Measurements from ENCODE around the gene NOL7. TPM values are rescaled to one million over a fixed set of nuclear protein-coding genes. Genes with fewer than 3 reads are reported as not detected.

The NOL7 gene
- total and polyA plus RNA-seq, 7 experiments from 2014 or later = 49.1 to 145 (median 65.0) TPM

DNA sequence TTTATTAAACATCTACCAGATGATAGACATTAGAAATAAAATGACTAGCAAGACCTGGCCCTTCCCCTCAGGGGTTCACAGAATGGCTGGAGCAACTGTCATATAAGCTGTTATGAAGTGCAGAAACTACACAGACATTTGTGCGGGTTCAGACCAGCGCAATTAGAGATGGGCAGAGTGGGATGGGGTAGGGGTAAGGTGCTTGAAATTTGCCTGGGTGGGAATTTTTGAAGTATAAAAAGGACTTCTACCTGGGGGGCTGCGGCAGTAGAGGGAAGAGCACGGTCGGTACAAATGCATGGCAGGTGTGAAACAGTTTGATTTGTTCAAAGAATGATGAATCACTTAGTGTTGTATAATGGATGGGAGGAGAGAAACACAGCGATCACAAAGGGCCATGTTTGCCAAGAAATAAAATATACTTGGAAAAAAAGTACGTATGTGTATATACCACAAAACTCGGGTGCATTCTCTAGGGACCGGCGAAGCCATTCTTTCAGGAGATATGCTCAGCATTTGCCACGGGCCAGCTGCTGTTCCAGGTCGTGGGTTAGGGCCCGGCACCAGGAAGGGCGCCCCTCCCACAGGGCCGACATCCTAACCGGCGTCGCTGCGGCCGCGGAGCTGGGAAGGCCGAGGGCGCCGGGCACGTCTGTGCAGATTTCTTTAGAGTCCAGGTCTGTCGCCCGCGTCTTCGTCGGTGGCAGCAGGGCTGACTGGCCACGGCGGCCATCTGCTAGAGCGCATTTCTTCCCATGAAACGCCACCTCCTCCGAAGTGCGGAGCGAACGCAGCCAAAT lies 809 bp upstream of the NOL7 start:
- Mint-ChIP-seq H3K4me1 (peaks cover 25 to 55% (median 47%) of the 10 kb centered on the region in 7 donors), H3K9me3 (peaks cover 0 to 4% (median 0%) of the 10 kb centered on the region in 11 donors), H3K27me3 (peaks cover 0 to 2% (median 0%) of the 10 kb centered on the region in 5 donors), H3K27ac (peak overlapping the region; percentile 85 to 97 (median 94)), H3K4me3 (peak overlapping the region; percentile 82 to 98 (median 94)), H3K36me3 (peaks cover 6 to 18% (median 13%) of the 10 kb centered on the region in 5 donors)
- intact Hi-C loops (cut with micrococcal nuclease) = loop anchor here (2.0 to 10.0 kb wide), 3 partner anchors 128 to 160 kb away; partner anchors contain the start of gene GFOD1 (in 2 of the 2)
- ChIA-PET POLR2A (interaction anchor here (0.6 to 5.3 kb wide), 37 partner anchors 9 to 460 kb away, joined by 3 to 101 read pairs (median 4); partner anchors contain the start of genes RANBP9, SIRT5 and TBC1D7), CTCF (interaction anchor here (1.0 to 4.5 kb wide), 8 partner anchors 10 to 200 kb away, joined by 3 to 26 read pairs (median 5); partner anchors contain the start of genes MCUR1, RANBP9 and SIRT5)
- DNase-seq = peak in 1 of 9 donors; percentile 51
- peak overlapping the region; percentile 81 for H3K27ac ChIP-seq (ENCODE audit: low read depth, low read length)
- ATAC-seq = peak; percentile 4
- peaks cover 8 to 26% of the 10 kb centered on the region in 2 donors for H3K4me1 ChIP-seq (ENCODE audit: control insufficient read depth in 2 of 2, insufficient read depth in 2 of 2, low read length in 2 of 2)
- peak overlapping the region; percentile 85 for H3K4me3 ChIP-seq (ENCODE audit: low read length)
- no peaks in the 10 kb centered on the region for H3K9me3 ChIP-seq (ENCODE audit: control insufficient read depth in 2 of 3, low read length in 3 of 3)
- H3K27me3 ChIP-seq (ENCODE audit: control insufficient read depth in 2 of 2, insufficient read depth in 2 of 2, low read length in 2 of 2) = no peaks in the 10 kb centered on the region
- H3K36me3 ChIP-seq (ENCODE audit: control insufficient read depth in 2 of 3, insufficient read depth in 3 of 3, low read length in 3 of 3) = peaks cover 12 to 29% (median 16%) of the 10 kb centered on the region in 3 experiments

DNA sequence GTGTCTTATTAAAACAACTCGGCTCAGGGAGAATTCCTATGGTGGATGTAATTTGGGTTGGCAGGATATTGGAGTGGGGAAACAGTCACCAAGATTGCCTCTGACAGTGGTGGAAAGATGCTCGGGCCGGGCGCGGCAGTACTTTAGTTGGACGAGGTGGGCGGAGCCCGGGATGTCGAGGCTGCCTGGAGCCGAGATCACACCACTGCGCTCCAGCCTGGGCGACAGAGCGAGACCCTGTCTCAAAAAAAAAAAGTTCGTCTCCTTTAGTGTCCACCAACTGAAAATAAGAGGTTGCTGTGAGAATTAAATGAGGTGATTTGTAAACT lies 621 bp downstream of the NOL7 start:
- ATAC-seq (peak; percentile 14), DNase-seq (peak in 2 of 9 donors; percentile 49 to 53)
- ChIA-PET POLR2A (interaction anchor here (0.6 to 5.3 kb wide), 34 partner anchors 9 to 288 kb away, joined by 3 to 101 read pairs (median 4); partner anchors contain the start of genes RANBP9, SIRT5 and TBC1D7), CTCF (interaction anchor here (0.6 to 4.5 kb wide), 16 partner anchors 9 to 199 kb away, joined by 3 to 26 read pairs (median 4); partner anchors contain the start of genes MCUR1, RANBP9 and SIRT5)
- intact Hi-C loops (cut with micrococcal nuclease) = loop anchor here (1.0 to 10.0 kb wide), 13 partner anchors 8 to 502 kb away; partner anchors contain the start of genes CD83 (in 2 of the 2), GFOD1 (in 2 of the 2), MCUR1 (in 2 of the 2) and SIRT5 (in 2 of the 2)
- H3K27ac Mint-ChIP-seq = peak overlapping the region; percentile 85 to 97 (median 94)
- peaks cover 25 to 55% (median 47%) of the 10 kb centered on the region in 7 donors for H3K4me1 Mint-ChIP-seq
- H3K9me3 Mint-ChIP-seq = peaks cover 0 to 4% (median 0%) of the 10 kb centered on the region in 11 donors
- Histone ChIP-seq H3K4me1 (ENCODE audit: control insufficient read depth in 2 of 2, insufficient read depth in 2 of 2, low read length in 2 of 2) (peaks cover 8 to 26% of the 10 kb centered on the region in 2 donors), H3K36me3 (ENCODE audit: control insufficient read depth in 2 of 3, insufficient read depth in 3 of 3, low read length in 3 of 3) (peaks cover 12 to 41% (median 26%) of the 10 kb centered on the region in 3 experiments), H3K27me3 (ENCODE audit: control insufficient read depth in 2 of 2, insufficient read depth in 2 of 2, low read length in 2 of 2) (no peaks in the 10 kb centered on the region), H3K4me3 (ENCODE audit: low read length) (peak overlapping the region; percentile 85), H3K27ac (ENCODE audit: low read depth, low read length) (peak overlapping the region; percentile 81), H3K9me3 (ENCODE audit: control insufficient read depth in 2 of 3, low read length in 3 of 3) (no peaks in the 10 kb centered on the region)
- H3K4me3 Mint-ChIP-seq = peak overlapping the region; percentile 82 to 98 (median 94)
- peaks cover 6 to 18% (median 13%) of the 10 kb centered on the region in 5 donors for H3K36me3 Mint-ChIP-seq
- peaks cover 0 to 2% (median 0%) of the 10 kb centered on the region in 5 donors for H3K27me3 Mint-ChIP-seq

DNA sequence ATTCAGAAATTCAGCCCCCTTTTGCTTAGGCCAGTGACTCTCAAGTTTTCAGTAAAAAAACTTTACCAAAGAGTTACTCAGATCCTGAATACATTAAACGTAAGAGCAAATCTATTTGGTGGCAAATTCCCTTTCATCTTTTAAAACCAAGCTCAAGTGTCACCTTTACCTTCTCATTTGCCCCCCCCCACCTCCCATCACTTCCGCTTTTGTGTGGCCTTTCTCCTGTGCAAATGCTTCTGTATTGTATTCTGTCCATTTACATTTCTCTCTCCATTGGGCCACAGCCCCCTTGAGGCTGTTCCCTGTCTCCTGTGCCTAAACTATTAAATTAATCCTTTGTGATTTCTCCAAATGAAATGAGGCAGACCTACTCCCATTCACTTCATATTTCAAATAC lies 1.9 kb downstream of the NOL7 start:
- peak overlapping the region; percentile 81 for H3K27ac ChIP-seq (ENCODE audit: low read depth, low read length)
- CTCF ChIA-PET = interaction anchor here (0.8 to 2.6 kb wide), 4 partner anchors 8 to 96 kb away, joined by 3 to 12 read pairs (median 6); partner anchors contain the start of gene RANBP9
- peaks cover 8 to 26% of the 10 kb centered on the region in 2 donors for H3K4me1 ChIP-seq (ENCODE audit: control insufficient read depth in 2 of 2, insufficient read depth in 2 of 2, low read length in 2 of 2)
- Mint-ChIP-seq H3K4me1 (peaks cover 21 to 49% (median 41%) of the 10 kb centered on the region in 7 donors), H3K9me3 (peaks cover 0 to 4% (median 0%) of the 10 kb centered on the region in 11 donors), H3K36me3 (peaks cover 6 to 22% (median 15%) of the 10 kb centered on the region in 5 donors), H3K27ac (peak overlapping the region; percentile 69 to 97 (median 88)), H3K27me3 (peaks cover 0 to 2% (median 0%) of the 10 kb centered on the region in 5 donors), H3K4me3 (peak overlapping the region; percentile 57 to 98 (median 94))
- no peaks in the 10 kb centered on the region for H3K9me3 ChIP-seq (ENCODE audit: control insufficient read depth in 2 of 3, low read length in 3 of 3)
- no peak for DNase-seq
- peaks cover 12 to 54% (median 35%) of the 10 kb centered on the region in 3 experiments for H3K36me3 ChIP-seq (ENCODE audit: control insufficient read depth in 2 of 3, insufficient read depth in 3 of 3, low read length in 3 of 3)
- intact Hi-C loops (cut with micrococcal nuclease) = loop anchor here (5.0 to 10.0 kb wide), 2 partner anchors 132 to 500 kb away; partner anchors contain the start of genes CD83 (in 1 of the 2) and GFOD1 (in 1 of the 2)
- POLR2A ChIA-PET = interaction anchor here (0.7 to 5.3 kb wide), 5 partner anchors 43 to 673 kb away, joined by 3 to 101 read pairs (median 20); partner anchors contain the start of genes RANBP9, SIRT5 and TBC1D7
- H3K27me3 ChIP-seq (ENCODE audit: control insufficient read depth in 2 of 2, insufficient read depth in 2 of 2, low read length in 2 of 2) = no peaks in the 10 kb centered on the region
- no peak overlapping the region for H3K4me3 ChIP-seq (ENCODE audit: low read length)
- ATAC-seq = no peak

DNA sequence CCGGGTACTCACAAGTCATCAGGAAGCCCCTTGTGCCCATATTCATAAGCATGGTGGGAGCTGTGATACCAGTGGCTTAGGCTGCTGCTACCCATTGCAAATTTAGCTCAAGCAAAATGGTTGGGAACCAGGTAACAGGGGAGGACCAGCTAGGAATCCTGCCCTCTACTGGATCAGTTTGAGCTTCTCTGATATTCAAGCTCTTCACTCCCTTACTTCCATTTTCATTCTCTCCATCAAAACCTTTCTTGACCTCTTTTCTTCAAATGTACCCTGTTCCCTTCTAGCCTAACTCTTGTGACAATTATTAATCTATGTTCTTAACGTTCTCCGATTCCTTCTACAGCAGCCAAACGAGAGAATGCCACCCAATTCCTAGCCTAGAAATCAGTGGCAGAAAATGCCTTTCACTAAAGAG lies 9.7 kb downstream of the NOL7 start:
- CTCF ChIA-PET = interaction anchor here (0.8 to 1.4 kb wide), 8 partner anchors 9 to 140 kb away, joined by 3 to 7 read pairs (median 4); partner anchors contain the start of genes NOL7, RANBP9 and SIRT5
- Histone ChIP-seq H3K27me3 (ENCODE audit: control insufficient read depth in 2 of 2, insufficient read depth in 2 of 2, low read length in 2 of 2) (no peaks in the 10 kb centered on the region), H3K9me3 (ENCODE audit: control insufficient read depth in 2 of 3, low read length in 3 of 3) (no peaks in the 10 kb centered on the region), H3K36me3 (ENCODE audit: control insufficient read depth in 2 of 3, insufficient read depth in 3 of 3, low read length in 3 of 3) (peaks cover 5 to 73% (median 33%) of the 10 kb centered on the region in 3 experiments), H3K4me3 (ENCODE audit: low read length) (no peak overlapping the region), H3K4me1 (ENCODE audit: control insufficient read depth in 2 of 2, insufficient read depth in 2 of 2, low read length in 2 of 2) (no peaks in the 10 kb centered on the region), H3K27ac (ENCODE audit: low read depth, low read length) (no peak overlapping the region)
- ATAC-seq (peak; percentile 88), DNase-seq (peak in 6 of 9 donors; percentile 14 to 50 (median 40))
- POLR2A ChIA-PET = interaction anchor here (0.9 to 1.6 kb wide), 3 partner anchors 9 to 76 kb away, joined by 4 to 19 read pairs (median 5); partner anchors contain the start of gene NOL7
- Mint-ChIP-seq H3K4me3 (no peak overlapping the region), H3K27ac (peak overlapping the region in 8 of 9 donors; percentile 23 to 88 (median 58)), H3K27me3 (no peaks in the 10 kb centered on the region), H3K9me3 (no peaks in the 10 kb centered on the region), H3K36me3 (peaks cover 0 to 32% (median 22%) of the 10 kb centered on the region in 5 donors), H3K4me1 (peaks cover 0 to 27% (median 12%) of the 10 kb centered on the region in 7 donors)
- intact Hi-C loops (cut with micrococcal nuclease) = loop anchor here in 1 of 2 donors (1.0 to 2.0 kb wide), 3 partner anchors 10 to 170 kb away; partner anchors contain the start of genes NOL7 and RANBP9

DNA sequence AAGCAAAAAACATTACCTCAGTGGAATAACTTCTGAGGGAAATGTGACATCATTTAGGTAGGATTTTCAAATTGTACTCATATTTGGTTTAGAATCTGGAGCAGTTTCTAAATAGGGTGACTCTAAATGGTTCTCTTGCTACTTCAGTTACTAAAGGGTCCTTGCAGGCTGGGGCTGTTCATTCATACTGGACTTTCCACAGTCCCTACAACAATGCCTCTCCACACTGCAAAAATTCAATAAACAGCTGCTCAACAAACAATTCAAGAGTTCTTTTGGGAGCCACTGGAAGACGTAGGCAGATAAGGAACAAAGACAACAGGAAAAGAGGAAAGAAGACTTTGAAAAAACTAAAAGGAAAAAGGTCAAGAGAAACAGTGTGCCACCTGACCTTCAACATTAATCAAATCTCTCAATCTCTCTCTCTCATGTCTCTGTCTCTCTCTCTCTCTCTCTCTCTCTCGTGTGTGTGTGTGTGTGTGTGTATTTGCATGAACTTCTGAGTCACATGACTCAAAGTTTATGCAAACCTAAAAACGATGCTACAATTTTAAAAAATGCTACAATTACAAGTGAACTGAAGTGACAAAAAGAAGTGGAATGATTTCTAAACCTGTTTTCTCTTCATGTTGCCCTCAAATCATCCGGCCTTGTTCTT lies 14.5 kb downstream of the NOL7 start:
- no peaks in the 10 kb centered on the region for H3K4me1 ChIP-seq (ENCODE audit: control insufficient read depth in 2 of 2, insufficient read depth in 2 of 2, low read length in 2 of 2)
- H3K9me3 ChIP-seq (ENCODE audit: control insufficient read depth in 2 of 3, low read length in 3 of 3) = no peaks in the 10 kb centered on the region
- Mint-ChIP-seq H3K27ac (peak overlapping the region in 8 of 9 donors; percentile 44 to 77 (median 64)), H3K4me1 (peaks cover 0 to 21% (median 14%) of the 10 kb centered on the region in 7 donors), H3K36me3 (peaks cover 0 to 40% (median 26%) of the 10 kb centered on the region in 5 donors), H3K9me3 (no peaks in the 10 kb centered on the region), H3K27me3 (no peaks in the 10 kb centered on the region), H3K4me3 (no peak overlapping the region)
- DNase-seq (no peak), ATAC-seq (no peak)
- no peak overlapping the region for H3K27ac ChIP-seq (ENCODE audit: low read depth, low read length)
- ChIA-PET CTCF (interaction anchor here (1.0 kb wide), 1 partner anchor 14 kb away, joined by 5 read pairs; no protein-coding TSS in a partner anchor), POLR2A (interaction anchor here (0.6 to 1.5 kb wide), 5 partner anchors 10 to 80 kb away, joined by 3 to 5 read pairs (median 4); partner anchors contain the start of gene NOL7)
- intact Hi-C loops (cut with micrococcal nuclease) = no loop called here
- peaks cover 12 to 46% (median 30%) of the 10 kb centered on the region in 3 experiments for H3K36me3 ChIP-seq (ENCODE audit: control insufficient read depth in 2 of 3, insufficient read depth in 3 of 3, low read length in 3 of 3)
- H3K4me3 ChIP-seq (ENCODE audit: low read length) = no peak overlapping the region
- no peaks in the 10 kb centered on the region for H3K27me3 ChIP-seq (ENCODE audit: control insufficient read depth in 2 of 2, insufficient read depth in 2 of 2, low read length in 2 of 2)
